Measurements from ENCODE around the gene AFF2.
"Not testable (repeated sequence)": the region's sequence is repeated elsewhere in the genome, so short reads cannot be mapped to it uniquely, and the experiment has no call there.

AFF2 gene

GRCh38 chrX:148643460-148643859, 143.0 kb downstream of the AFF2 start:
- no peak for DNase-seq (ENCODE audit: low read depth)

DNA sequence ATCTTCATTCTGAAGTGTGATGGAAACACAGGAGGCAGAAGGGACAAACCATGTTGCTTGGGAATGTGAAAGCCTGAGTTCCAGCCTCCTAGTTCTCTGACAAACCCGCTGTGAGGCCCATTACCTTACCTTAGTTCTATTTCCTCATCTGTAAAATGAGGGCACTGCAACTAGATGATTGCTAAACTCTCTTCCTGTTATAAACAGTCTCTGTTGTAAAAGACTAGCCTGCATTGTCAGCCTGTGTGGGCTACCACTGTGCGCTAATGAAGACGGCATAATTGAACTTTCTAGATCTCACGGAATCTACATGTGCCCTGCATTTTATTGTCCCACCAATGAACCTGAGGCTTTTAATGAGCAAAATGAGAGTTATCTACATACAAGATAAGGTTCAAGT, 147.2 kb downstream of the AFF2 start:
- no peak for DNase-seq (ENCODE audit: low read depth)

- DNase-seq (ENCODE audit: low read depth) = no peak
Measured at GRCh38 chrX:148649145-148649795, 148.9 kb downstream of the AFF2 start.

DNA sequence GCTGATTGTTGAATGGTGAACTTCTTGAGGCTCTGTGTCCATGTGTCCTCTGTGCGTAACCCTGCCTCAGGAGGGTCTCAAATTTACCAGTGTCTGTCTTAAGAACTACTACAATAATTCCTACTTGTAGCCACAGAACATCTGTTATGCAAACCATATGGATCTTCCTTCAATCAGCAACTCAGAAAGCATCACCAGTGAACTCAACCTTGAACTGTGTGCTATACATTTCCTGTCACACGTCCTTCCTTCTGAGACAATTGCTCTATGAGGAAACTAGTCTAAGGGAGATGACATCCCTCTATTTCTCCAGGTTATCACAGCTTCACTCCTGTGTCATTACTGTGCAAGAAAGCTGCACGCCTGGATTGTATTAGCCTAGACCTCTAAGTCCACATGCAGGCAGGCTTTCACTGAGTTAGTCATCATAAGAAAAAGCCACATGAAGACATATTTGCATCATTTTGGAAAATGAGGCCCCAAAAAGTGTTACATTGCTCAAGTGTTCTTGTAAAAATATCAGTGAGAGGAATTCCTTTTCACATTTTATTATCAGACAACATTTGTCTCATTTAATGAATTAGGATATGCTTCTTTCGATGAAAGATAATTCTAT, 157.8 kb downstream of the AFF2 start:
- DNase-seq (ENCODE audit: low read depth) = no peak

DNA sequence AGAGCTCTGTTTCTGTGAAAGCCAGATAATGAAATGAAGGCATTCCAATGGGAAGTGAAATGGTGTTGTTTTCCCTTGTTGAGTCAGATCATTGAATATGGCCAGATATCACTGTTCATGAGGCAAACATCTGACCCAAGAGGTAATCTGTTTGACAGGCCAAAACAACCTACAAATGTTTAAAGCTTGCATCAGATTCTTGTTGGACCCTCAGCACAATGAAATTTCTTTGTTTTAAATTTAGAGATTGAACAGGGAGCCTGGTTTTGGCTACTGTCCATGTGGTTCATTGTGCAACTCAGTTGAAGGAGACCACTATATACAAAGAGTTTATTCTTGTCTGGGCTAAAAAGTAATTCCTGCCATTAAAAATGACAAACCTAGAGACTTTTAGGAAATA, 159.1 kb downstream of the AFF2 start:
- DNase-seq (ENCODE audit: low read depth) = no peak

DNA sequence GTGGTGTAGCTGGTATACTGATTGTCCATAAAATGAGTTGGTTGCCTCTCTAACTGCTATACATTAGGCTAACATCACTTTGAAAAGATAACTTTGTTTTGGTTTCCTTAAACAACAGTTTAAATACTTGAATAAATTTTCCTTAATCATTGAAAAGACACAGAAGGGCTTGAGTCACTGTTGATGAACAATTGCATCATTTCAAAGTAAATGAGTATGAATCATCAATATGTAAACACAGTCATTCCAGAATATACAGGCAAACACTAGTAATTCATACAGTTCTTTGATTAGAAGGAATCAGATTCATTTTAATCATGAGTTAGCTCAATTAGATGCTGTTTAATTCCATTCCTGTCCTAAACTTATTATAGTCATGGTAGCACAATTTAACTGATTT, 160.6 kb downstream of the AFF2 start:
- no peak for DNase-seq (ENCODE audit: low read depth)

- no peak for DNase-seq (ENCODE audit: low read depth)
Measured at GRCh38 chrX:148662014-148662413, 161.6 kb downstream of the AFF2 start.

GRCh38 chrX:148664171-148664570, 163.8 kb downstream of the AFF2 start:
- no peak for DNase-seq (ENCODE audit: low read depth)

DNA sequence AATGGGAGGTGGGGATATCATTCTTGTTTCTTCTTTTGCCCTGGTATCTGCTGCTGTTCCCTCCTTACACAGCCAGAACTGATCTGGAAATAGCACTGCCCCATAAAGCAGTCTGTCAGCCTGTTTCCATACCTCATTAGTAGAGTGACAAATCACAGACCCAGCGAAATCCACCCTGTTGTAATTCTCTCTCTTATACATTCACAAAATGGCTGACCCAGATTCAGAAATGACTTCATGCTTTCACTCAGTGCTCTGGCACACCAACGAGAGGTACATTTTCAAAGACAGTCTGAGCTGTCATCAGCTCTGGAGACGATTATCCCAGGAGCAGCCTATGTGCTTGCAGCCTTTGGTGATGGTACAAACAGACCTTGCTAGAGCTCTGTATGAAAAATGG, 164.6 kb downstream of the AFF2 start:
- no peak for DNase-seq (ENCODE audit: low read depth)

GRCh38 chrX:148669175-148669574, 168.8 kb downstream of the AFF2 start:
- DNase-seq (ENCODE audit: low read depth) = not testable (repeated sequence)

GRCh38 chrX:148670277-148670676, 169.9 kb downstream of the AFF2 start:
- DNase-seq (ENCODE audit: low read depth) = no peak

- no peak for DNase-seq (ENCODE audit: low read depth)
Measured at GRCh38 chrX:148672517-148672916, 172.1 kb downstream of the AFF2 start.

GRCh38 chrX:148681605-148682004, 181.2 kb downstream of the AFF2 start:
- DNase-seq (ENCODE audit: low read depth) = no peak

DNA sequence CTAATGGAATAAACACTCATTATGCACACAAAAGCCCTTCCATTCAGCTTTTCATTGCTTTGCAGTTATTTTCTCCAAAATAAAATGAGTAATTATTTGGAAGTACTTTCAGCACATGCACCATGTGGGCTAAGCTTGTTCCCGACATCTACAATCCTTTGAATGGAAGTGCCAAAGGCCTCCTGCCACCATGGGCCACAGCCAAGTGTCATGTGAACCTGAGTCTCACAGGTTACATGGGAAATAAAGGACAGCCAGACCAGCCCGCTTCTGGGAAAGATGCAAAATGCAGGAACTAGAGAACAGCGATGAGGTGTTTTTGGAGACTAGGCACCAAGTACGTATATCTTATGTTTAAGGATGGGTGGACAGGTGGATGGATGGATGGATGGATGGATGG, 181.8 kb downstream of the AFF2 start:
- DNase-seq (ENCODE audit: low read depth) = no peak

DNA sequence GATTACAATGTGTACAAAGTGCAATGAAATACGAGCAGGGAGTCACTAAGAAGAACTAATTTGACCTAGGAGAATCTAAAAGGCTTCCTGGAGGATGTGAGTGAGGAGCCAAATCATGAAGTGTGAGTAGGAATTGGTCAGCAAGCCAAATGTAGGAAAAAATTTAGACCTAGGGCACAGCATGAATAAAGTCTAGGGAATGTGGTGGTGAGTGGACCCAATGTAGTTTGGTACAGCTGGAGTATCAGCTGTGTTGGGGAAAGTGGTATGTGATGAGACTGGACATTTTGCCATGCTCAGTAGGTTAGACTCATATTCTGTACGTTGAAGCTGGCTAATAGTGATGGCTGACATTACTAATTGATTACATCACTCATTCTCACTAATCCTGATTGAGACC, 191.0 kb downstream of the AFF2 start:
- DNase-seq (ENCODE audit: low read depth) = no peak

- no peak for DNase-seq (ENCODE audit: low read depth)
Measured at GRCh38 chrX:148695255-148695654, 194.8 kb downstream of the AFF2 start.

- DNase-seq (ENCODE audit: low read depth) = no peak
Measured at GRCh38 chrX:148698221-148698620, 197.8 kb downstream of the AFF2 start.

GRCh38 chrX:148700021-148700420, 199.6 kb downstream of the AFF2 start:
- no peak for DNase-seq (ENCODE audit: low read depth)

- DNase-seq (ENCODE audit: low read depth) = no peak
Measured at GRCh38 chrX:148713981-148714380, 213.6 kb downstream of the AFF2 start.

GRCh38 chrX:148715361-148715760, 214.9 kb downstream of the AFF2 start:
- DNase-seq (ENCODE audit: low read depth) = no peak

GRCh38 chrX:148722966-148723365, 222.5 kb downstream of the AFF2 start:
- no peak for DNase-seq (ENCODE audit: low read depth)

GRCh38 chrX:148723551-148723950, 223.1 kb downstream of the AFF2 start:
- DNase-seq (ENCODE audit: low read depth) = no peak

DNA sequence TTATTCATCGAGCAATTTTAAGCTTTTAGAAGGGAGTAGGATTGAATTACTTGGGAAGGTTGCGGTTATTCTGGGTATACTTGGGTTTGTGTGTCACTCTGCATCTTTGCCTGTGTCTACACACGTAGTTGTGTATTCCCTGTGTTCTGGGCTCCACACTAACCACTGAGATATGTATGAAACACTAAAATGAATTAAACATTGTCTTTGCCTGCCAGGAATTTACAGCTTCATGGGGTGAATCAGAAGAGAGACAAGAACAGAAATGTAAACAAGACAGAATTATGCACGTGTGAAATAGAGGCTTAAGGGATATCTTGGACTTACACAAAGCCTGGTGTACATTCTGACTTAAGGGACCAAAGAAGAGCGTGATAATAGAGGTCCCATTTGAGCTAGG, 228.5 kb downstream of the AFF2 start:
- DNase-seq (ENCODE audit: low read depth) = no peak

DNA sequence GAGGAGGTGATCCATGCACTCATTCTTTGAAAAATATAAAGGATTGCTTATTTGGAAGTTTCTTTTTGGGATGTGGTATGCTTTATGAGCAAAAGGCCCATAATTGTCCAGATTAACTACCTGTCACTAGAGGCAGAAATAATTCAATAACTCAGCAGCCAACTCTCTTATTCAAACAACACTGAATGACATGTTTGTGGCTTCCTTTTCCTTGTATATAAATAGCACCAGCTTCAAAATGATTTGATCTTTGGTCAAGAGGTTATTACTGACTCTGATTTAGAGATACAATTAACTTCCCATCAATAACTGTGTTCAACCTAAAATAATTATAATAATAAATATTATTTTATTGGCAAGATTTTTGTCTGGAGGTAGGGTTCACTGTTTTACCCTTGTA, 232.3 kb downstream of the AFF2 start:
- no peak for DNase-seq (ENCODE audit: low read depth)

Measured in stimulated activated CD8-positive, alpha-beta memory T cell treated with anti-CD3 and anti-CD28 coated beads, Interleukin-15, amount 100 ng/mL, for 1 hour (primary cell).